Breast epithelium (tissue), 3 donors: ENCODE data around the gene SLC35A2.

Source experiments
- POLR2AphosphoS5 ChIP-seq, 3 donors: sonication (generic); formaldehyde crosslinking; IDR thresholded peaks; one replicate each; pipeline ENCODE4 v1.6.1; 2017; ENCODE audit warnings: antibody characterized with exemption in 3 of 3
- TF ChIP-seq, protein P1 (sequence below), 3 donors: fragments of 450-650 bp; IDR thresholded peaks; one replicate each; pipeline ENCODE4 v1.5.1; 2016 to 2017; ENCODE audit warnings: antibody characterized with exemption in 3 of 3, mild to moderate bottlenecking in 3 of 3, moderate library complexity in 3 of 3

DNA sequence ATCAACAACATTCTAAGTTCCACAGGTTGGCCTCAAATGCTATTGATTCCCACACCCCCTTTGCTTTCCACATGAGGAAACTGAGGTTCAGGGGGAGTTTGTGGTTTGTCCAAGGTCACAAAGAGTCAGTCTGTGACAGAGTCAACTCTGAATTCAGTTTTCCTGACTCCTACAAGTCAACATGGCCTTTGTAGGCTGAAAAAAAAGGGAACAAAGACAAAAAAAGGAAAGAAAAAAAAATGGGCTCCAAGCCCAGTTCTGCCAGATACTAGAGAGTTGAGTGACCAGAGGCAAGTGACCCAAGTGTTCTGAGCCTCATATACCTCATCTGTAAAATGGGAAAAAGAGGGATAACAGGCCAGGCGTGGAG lies 23.8 kb upstream of the SLC35A2 start:
- TF ChIP-seq, protein P1, sequence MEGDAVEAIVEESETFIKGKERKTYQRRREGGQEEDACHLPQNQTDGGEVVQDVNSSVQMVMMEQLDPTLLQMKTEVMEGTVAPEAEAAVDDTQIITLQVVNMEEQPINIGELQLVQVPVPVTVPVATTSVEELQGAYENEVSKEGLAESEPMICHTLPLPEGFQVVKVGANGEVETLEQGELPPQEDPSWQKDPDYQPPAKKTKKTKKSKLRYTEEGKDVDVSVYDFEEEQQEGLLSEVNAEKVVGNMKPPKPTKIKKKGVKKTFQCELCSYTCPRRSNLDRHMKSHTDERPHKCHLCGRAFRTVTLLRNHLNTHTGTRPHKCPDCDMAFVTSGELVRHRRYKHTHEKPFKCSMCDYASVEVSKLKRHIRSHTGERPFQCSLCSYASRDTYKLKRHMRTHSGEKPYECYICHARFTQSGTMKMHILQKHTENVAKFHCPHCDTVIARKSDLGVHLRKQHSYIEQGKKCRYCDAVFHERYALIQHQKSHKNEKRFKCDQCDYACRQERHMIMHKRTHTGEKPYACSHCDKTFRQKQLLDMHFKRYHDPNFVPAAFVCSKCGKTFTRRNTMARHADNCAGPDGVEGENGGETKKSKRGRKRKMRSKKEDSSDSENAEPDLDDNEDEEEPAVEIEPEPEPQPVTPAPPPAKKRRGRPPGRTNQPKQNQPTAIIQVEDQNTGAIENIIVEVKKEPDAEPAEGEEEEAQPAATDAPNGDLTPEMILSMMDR (IDR thresholded peaks at IDR 0.05): no peak
- no peak for TF ChIP-seq POLR2AphosphoS5 (IDR thresholded peaks at IDR 0.05)
